ENCODE results near the gene ZGRF1. TPM values are rescaled to one million over a fixed set of nuclear protein-coding genes. Genes with fewer than 3 reads are reported as not detected.

Gene ZGRF1
- total RNA-seq, 1 donor from 2014 or later = 7.1 TPM

- TF ChIP-seq, protein P1, sequence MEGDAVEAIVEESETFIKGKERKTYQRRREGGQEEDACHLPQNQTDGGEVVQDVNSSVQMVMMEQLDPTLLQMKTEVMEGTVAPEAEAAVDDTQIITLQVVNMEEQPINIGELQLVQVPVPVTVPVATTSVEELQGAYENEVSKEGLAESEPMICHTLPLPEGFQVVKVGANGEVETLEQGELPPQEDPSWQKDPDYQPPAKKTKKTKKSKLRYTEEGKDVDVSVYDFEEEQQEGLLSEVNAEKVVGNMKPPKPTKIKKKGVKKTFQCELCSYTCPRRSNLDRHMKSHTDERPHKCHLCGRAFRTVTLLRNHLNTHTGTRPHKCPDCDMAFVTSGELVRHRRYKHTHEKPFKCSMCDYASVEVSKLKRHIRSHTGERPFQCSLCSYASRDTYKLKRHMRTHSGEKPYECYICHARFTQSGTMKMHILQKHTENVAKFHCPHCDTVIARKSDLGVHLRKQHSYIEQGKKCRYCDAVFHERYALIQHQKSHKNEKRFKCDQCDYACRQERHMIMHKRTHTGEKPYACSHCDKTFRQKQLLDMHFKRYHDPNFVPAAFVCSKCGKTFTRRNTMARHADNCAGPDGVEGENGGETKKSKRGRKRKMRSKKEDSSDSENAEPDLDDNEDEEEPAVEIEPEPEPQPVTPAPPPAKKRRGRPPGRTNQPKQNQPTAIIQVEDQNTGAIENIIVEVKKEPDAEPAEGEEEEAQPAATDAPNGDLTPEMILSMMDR (conservative IDR thresholded peaks at IDR 0.05; ENCODE audit: low read depth, low read length) = no peak
- H3K4me3 ChIP-seq (ENCODE audit: low read depth, low read length) = no peak overlapping the region
- DNase-seq (ENCODE audit: low read depth) = no peak
Observed at GRCh38 chr4:112511093-112511802, 125.5 kb downstream of the ZGRF1 start.

DNA sequence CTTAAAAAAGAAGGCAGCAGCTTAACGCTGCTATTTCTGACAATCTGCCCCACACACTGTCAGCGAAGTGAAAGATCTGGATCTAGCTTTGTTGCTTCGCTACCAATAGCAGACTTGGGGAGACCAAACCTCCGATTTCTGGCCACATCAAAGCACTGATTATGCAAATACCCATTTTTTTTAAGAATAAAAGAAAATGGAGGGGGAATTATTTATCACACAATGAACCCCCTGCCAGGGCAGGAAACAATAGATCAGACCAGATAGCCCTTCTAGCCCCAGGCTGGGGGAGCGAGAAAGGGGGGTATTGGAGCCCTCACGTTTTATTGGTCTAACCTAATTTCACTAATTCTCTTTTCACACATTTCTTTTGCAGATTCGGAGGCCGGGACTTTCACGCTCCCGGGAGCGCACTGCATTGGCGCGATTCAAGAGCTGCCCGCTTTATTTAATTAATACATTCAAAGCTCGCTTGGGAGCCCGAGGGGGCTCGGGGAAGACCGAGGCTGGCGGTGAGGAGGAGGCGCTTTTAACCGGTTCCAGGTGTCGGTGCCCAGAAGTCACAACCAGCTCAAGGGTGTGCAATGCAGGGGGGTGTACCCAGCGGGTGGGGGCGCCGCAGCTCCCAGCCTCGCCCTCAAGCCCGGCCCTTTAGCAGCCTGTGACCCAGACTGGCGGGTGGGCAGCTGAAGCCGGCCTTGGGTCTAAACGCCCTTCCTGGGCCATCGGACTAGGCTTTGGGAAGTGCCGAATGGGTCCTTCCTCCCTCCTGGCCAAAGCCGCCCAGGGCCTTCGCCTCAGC lies 126.2 kb downstream of the ZGRF1 start:
- no peak for DNase-seq (ENCODE audit: low read depth)
- no peak overlapping the region for H3K4me3 ChIP-seq (ENCODE audit: low read depth, low read length)
- TF ChIP-seq, protein P1 (conservative IDR thresholded peaks at IDR 0.05; ENCODE audit: low read depth, low read length) = no peak

DNA sequence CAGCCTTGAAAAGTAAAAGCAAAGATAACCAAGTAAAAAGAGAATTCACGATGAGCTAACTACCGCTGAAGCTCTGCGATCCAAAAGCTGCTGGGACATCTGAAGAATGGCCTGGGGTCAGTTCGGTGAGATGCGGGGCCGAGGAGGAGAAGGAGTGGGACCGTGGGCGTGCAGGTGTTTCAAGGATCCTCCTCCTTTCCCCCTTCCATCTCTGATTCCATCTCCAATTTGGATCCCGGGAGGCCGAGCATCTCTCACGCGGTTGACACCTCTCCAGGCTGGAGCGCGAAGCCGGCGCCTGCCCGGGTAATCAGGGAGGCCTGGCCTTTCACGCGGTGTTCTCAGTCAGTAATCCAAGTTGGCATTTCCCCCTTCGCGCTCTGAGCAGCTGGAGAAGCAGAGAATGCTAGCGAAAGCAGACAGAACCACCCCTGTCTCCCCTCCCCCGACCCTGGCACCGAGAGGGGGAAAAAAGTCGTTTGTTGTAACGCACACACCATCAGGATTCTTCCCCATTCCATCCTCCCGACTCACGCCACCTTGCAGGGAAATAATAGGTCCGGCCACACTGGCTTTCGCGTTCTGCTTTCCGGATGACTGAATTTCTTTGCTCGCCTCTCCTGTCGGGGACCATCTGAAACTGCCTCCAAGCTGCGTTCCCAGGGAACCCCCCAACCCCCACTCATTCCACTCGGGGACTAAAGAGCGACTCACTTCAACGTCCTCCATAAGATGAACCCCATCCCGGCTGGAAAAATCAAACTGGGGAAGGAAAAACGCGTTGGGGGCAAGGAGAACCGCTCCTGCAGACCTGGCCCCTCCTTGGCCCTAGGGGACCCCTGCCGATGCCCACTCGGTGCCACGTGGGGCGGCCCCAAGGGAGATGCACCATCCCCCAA lies 127.2 kb downstream of the ZGRF1 start:
- peak overlapping the region; percentile 28 for H3K4me3 ChIP-seq (ENCODE audit: low read depth, low read length)
- DNase-seq (ENCODE audit: low read depth) = no peak
- TF ChIP-seq, protein P1 (conservative IDR thresholded peaks at IDR 0.05; ENCODE audit: low read depth, low read length) = no peak

GRCh38 chr4:112508356-112508755 lies 128.4 kb downstream of the ZGRF1 start:
- no peak for DNase-seq (ENCODE audit: low read depth)
- TF ChIP-seq, protein P1 (conservative IDR thresholded peaks at IDR 0.05; ENCODE audit: low read depth, low read length) = no peak
- H3K4me3 ChIP-seq (ENCODE audit: low read depth, low read length) = no peak overlapping the region

DNA sequence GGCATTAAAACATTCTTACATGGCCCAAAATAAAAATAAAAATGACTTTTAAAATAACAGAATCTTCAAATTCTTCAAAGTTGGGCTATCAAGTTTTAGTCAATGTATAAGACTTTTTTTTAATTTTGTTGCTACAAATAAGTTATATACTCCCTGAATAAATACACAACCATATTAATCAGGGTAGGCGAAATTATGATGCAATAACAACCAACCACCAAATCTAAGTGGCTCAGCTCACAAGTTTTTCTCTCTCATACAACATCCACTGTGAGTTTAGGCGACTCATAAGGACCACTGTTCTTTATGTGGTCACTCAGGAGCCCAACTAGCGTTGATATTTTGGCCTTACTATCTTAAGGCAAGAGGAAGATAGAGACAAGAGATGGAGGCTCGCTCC lies 131.9 kb downstream of the ZGRF1 start:
- no peak overlapping the region for H3K4me3 ChIP-seq (ENCODE audit: low read depth, low read length)
- DNase-seq (ENCODE audit: low read depth) = no peak
- TF ChIP-seq, protein P1 (conservative IDR thresholded peaks at IDR 0.05; ENCODE audit: low read depth, low read length) = no peak

DNA sequence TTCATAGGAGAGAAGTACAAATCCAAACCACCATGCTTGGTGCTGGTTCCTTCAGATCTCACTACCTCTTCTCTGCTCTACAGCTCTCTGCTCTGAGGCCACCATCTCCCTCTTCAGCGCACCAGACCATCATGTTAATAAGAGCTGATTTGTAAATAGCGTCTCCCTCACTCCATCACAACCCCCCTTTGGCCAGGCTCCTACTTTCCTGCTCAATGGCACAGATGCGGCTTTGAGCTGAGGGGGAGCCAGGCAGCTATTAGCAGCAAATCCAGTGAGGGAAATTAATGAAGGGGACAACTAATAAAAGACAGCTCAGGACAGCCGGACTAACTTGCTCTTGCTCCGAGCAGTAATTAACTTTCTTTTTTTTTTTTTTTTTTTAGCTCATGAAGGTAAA lies 133.8 kb downstream of the ZGRF1 start:
- no peak for DNase-seq (ENCODE audit: low read depth)
- no peak overlapping the region for H3K4me3 ChIP-seq (ENCODE audit: low read depth, low read length)
- TF ChIP-seq, protein P1 (conservative IDR thresholded peaks at IDR 0.05; ENCODE audit: low read depth, low read length) = no peak

All from epithelial cell of proximal tubule (primary cell).